Measurements from ENCODE around the gene NUP42.
"Not testable (repeated sequence)": the region's sequence is repeated elsewhere in the genome, so short reads cannot be mapped to it uniquely, and the experiment has no call there.

NUP42 gene

GRCh38 chr7:23218196-23218595 lies 36.3 kb downstream of the NUP42 start:
- Histone ChIP-seq H3K23ac (ENCODE audit: low read length) (no peak overlapping the region), H4K5ac (ENCODE audit: low read length) (no peak overlapping the region), H2BK120ac (ENCODE audit: low read depth, low read length) (no peak overlapping the region), H3K56ac (ENCODE audit: low read length) (no peak overlapping the region), H3K36me3 (ENCODE audit: control insufficient read depth, insufficient read depth, low read length) (no peaks in the 10 kb centered on the region), H3K79me1 (ENCODE audit: low read length) (no peaks in the 10 kb centered on the region), H3K79me2 (ENCODE audit: control insufficient read depth, insufficient read depth, low read length) (no peaks in the 10 kb centered on the region), H2BK5ac (ENCODE audit: low read length) (no peak overlapping the region), H3K4me2 (ENCODE audit: low read length) (no peak overlapping the region), H3K4me1 (ENCODE audit: control insufficient read depth, low read depth, low read length) (no peaks in the 10 kb centered on the region), H4K8ac (ENCODE audit: low read depth, low read length) (no peak overlapping the region), H2BK15ac (replicated peaks; ENCODE audit: low read depth) (no peak overlapping the region), H3K27ac (ENCODE audit: low read depth, low read length) (no peak overlapping the region), H3K9ac (ENCODE audit: low read length) (no peak overlapping the region), H3K4me3 (ENCODE audit: low read length) (no peak overlapping the region), H3K18ac (ENCODE audit: low read length) (no peak overlapping the region), H3K4ac (ENCODE audit: low read depth, low read length) (no peak overlapping the region), H2AK5ac (ENCODE audit: low read length) (no peak overlapping the region), H3K27me3 (ENCODE audit: insufficient read depth, low read length, poor library complexity) (no peaks in the 10 kb centered on the region)
- WGBS (ENCODE audit: extremely low coverage, insufficient coverage, low lambda C conversion rate), result no CpG with 5 or more reads among the region's 3 CpGs
- DNase-seq, result no peak

- Histone ChIP-seq H3K4me1 (ENCODE audit: control insufficient read depth, low read depth, low read length) (no peaks in the 10 kb centered on the region), H2BK120ac (ENCODE audit: low read depth, low read length) (no peak overlapping the region), H3K27me3 (ENCODE audit: insufficient read depth, low read length, poor library complexity) (no peaks in the 10 kb centered on the region), H3K56ac (ENCODE audit: low read length) (no peak overlapping the region), H4K5ac (ENCODE audit: low read length) (no peak overlapping the region), H3K9ac (ENCODE audit: low read length) (no peak overlapping the region), H3K79me1 (ENCODE audit: low read length) (no peaks in the 10 kb centered on the region), H3K4me3 (ENCODE audit: low read length) (no peak overlapping the region), H3K79me2 (ENCODE audit: control insufficient read depth, insufficient read depth, low read length) (no peaks in the 10 kb centered on the region), H2BK15ac (replicated peaks; ENCODE audit: low read depth) (no peak overlapping the region), H4K8ac (ENCODE audit: low read depth, low read length) (no peak overlapping the region), H3K23ac (ENCODE audit: low read length) (no peak overlapping the region), H3K4me2 (ENCODE audit: low read length) (no peak overlapping the region), H3K36me3 (ENCODE audit: control insufficient read depth, insufficient read depth, low read length) (no peaks in the 10 kb centered on the region), H3K27ac (ENCODE audit: low read depth, low read length) (no peak overlapping the region), H2AK5ac (ENCODE audit: low read length) (no peak overlapping the region), H3K4ac (ENCODE audit: low read depth, low read length) (no peak overlapping the region), H2BK5ac (ENCODE audit: low read length) (no peak overlapping the region), H3K18ac (ENCODE audit: low read length) (no peak overlapping the region)
- no peak for DNase-seq
- no CpG with 5 or more reads among the region's 10 CpGs for WGBS (ENCODE audit: extremely low coverage, insufficient coverage, low lambda C conversion rate)
These were observed 39.0 kb downstream of the NUP42 start for GRCh38 chr7:23220690-23221305.

GRCh38 chr7:23222439-23223030 lies 40.7 kb downstream of the NUP42 start:
- no peak for DNase-seq

GRCh38 chr7:23224364-23224763 lies 42.5 kb downstream of the NUP42 start:
- not testable (repeated sequence) for H3K79me2 ChIP-seq (ENCODE audit: control insufficient read depth, insufficient read depth, low read length); H3K4me2 ChIP-seq (ENCODE audit: low read length); H3K4ac ChIP-seq (ENCODE audit: low read depth, low read length); H3K18ac ChIP-seq (ENCODE audit: low read length); H2AK5ac ChIP-seq (ENCODE audit: low read length); H3K4me3 ChIP-seq (ENCODE audit: low read length); H3K36me3 ChIP-seq (ENCODE audit: control insufficient read depth, insufficient read depth, low read length); DNase-seq; H2BK120ac ChIP-seq (ENCODE audit: low read depth, low read length); H3K56ac ChIP-seq (ENCODE audit: low read length); H3K23ac ChIP-seq (ENCODE audit: low read length); H3K27me3 ChIP-seq (ENCODE audit: insufficient read depth, low read length, poor library complexity); H3K9ac ChIP-seq (ENCODE audit: low read length); H3K4me1 ChIP-seq (ENCODE audit: control insufficient read depth, low read depth, low read length); H2BK15ac ChIP-seq (replicated peaks; ENCODE audit: low read depth); H4K8ac ChIP-seq (ENCODE audit: low read depth, low read length); H3K79me1 ChIP-seq (ENCODE audit: low read length); H3K27ac ChIP-seq (ENCODE audit: low read depth, low read length); H4K5ac ChIP-seq (ENCODE audit: low read length); H2BK5ac ChIP-seq (ENCODE audit: low read length)
- no CpG with 5 or more reads among the region's 4 CpGs for WGBS (ENCODE audit: extremely low coverage, insufficient coverage, low lambda C conversion rate)

More at GRCh38 chr7:23222439-23223030, 40.7 kb downstream of the NUP42 start:
- Histone ChIP-seq H3K36me3 (ENCODE audit: control insufficient read depth, insufficient read depth, low read length) (no peaks in the 10 kb centered on the region), H3K27me3 (ENCODE audit: insufficient read depth, low read length, poor library complexity) (no peaks in the 10 kb centered on the region), H3K4me1 (ENCODE audit: control insufficient read depth, low read depth, low read length) (no peaks in the 10 kb centered on the region), H4K5ac (ENCODE audit: low read length) (no peak overlapping the region), H2BK120ac (ENCODE audit: low read depth, low read length) (no peak overlapping the region), H3K56ac (ENCODE audit: low read length) (no peak overlapping the region), H3K23ac (ENCODE audit: low read length) (no peak overlapping the region), H2BK5ac (ENCODE audit: low read length) (no peak overlapping the region), H3K4ac (ENCODE audit: low read depth, low read length) (no peak overlapping the region), H3K27ac (ENCODE audit: low read depth, low read length) (no peak overlapping the region), H3K4me3 (ENCODE audit: low read length) (no peak overlapping the region), H3K9ac (ENCODE audit: low read length) (no peak overlapping the region), H4K8ac (ENCODE audit: low read depth, low read length) (no peak overlapping the region), H3K18ac (ENCODE audit: low read length) (no peak overlapping the region), H3K79me1 (ENCODE audit: low read length) (no peaks in the 10 kb centered on the region), H2AK5ac (ENCODE audit: low read length) (no peak overlapping the region), H3K4me2 (ENCODE audit: low read length) (no peak overlapping the region), H2BK15ac (replicated peaks; ENCODE audit: low read depth) (no peak overlapping the region), H3K79me2 (ENCODE audit: control insufficient read depth, insufficient read depth, low read length) (no peaks in the 10 kb centered on the region)
- no CpG with 5 or more reads among the region's 5 CpGs for WGBS (ENCODE audit: extremely low coverage, insufficient coverage, low lambda C conversion rate)

GRCh38 chr7:23226844-23227450 lies 45.1 kb downstream of the NUP42 start:
- Histone ChIP-seq H2BK15ac (replicated peaks; ENCODE audit: low read depth) (no peak overlapping the region), H3K4me3 (ENCODE audit: low read length) (no peak overlapping the region), H2AK5ac (ENCODE audit: low read length) (no peak overlapping the region), H4K5ac (ENCODE audit: low read length) (no peak overlapping the region), H3K4ac (ENCODE audit: low read depth, low read length) (no peak overlapping the region), H3K27ac (ENCODE audit: low read depth, low read length) (no peak overlapping the region), H3K79me1 (ENCODE audit: low read length) (no peaks in the 10 kb centered on the region), H3K56ac (ENCODE audit: low read length) (no peak overlapping the region), H4K8ac (ENCODE audit: low read depth, low read length) (no peak overlapping the region), H2BK120ac (ENCODE audit: low read depth, low read length) (no peak overlapping the region), H3K23ac (ENCODE audit: low read length) (no peak overlapping the region), H3K27me3 (ENCODE audit: insufficient read depth, low read length, poor library complexity) (no peaks in the 10 kb centered on the region), H3K36me3 (ENCODE audit: control insufficient read depth, insufficient read depth, low read length) (no peaks in the 10 kb centered on the region), H3K18ac (ENCODE audit: low read length) (no peak overlapping the region), H2BK5ac (ENCODE audit: low read length) (no peak overlapping the region), H3K79me2 (ENCODE audit: control insufficient read depth, insufficient read depth, low read length) (no peaks in the 10 kb centered on the region), H3K4me2 (ENCODE audit: low read length) (no peak overlapping the region), H3K4me1 (ENCODE audit: control insufficient read depth, low read depth, low read length) (no peaks in the 10 kb centered on the region), H3K9ac (ENCODE audit: low read length) (no peak overlapping the region)
- DNase-seq, result no peak
- no CpG with 5 or more reads among the region's 4 CpGs for WGBS (ENCODE audit: extremely low coverage, insufficient coverage, low lambda C conversion rate)

All from mesendoderm (in vitro differentiated cells).